Activated B cell treated with CpG ODN at 0.5 μM for 24 hours (primary cell): ENCODE results near the gene FAM53A. TPM values are rescaled to one million over a fixed set of nuclear protein-coding genes. Genes with fewer than 3 reads are reported as not detected.

Experiments
- ATAC-seq: fragments of 200-7000 bp; cut with Tn5 transposase; one replicate; pipeline ENCODE4 v1.10.0; 2021; ENCODE audit warnings: low read depth, mild to moderate bottlenecking, moderate library complexity
- CTCF ChIA-PET: fragments of 350-600 bp; sonication (Branson Sonifier 250); formaldehyde crosslinking; loops from one replicate; lab custom pipeline; 2021; ENCODE audit warnings: antibody characterized with exemption; lab: Charles Lee
- POLR2A ChIA-PET: fragments of 350-600 bp; sonication (Branson Sonifier 250); formaldehyde crosslinking; loops from one replicate; lab custom pipeline; 2021; ENCODE audit warnings: antibody characterized with exemption; lab: Charles Lee
- DNase-seq: peaks from one replicate; pipeline ENCODE4 v3.0.0; 2022
- H3K27ac Mint-ChIP-seq: one replicate; pipeline ENCODE4 v1.8.0; 2020; ENCODE audit warnings: mixed read lengths
- H3K27me3 Mint-ChIP-seq: one replicate; pipeline ENCODE4 v1.8.0; 2021; ENCODE audit warnings: mixed read lengths
- H3K36me3 Mint-ChIP-seq: one replicate; pipeline ENCODE4 v1.8.0; 2021; ENCODE audit warnings: low read depth, mixed read lengths
- H3K4me1 Mint-ChIP-seq: one replicate; pipeline ENCODE4 v1.8.0; 2021; ENCODE audit warnings: mixed read lengths
- H3K4me3 Mint-ChIP-seq: one replicate; pipeline ENCODE4 v1.8.0; 2020; ENCODE audit warnings: mild to moderate bottlenecking, mixed read lengths
- H3K9me3 Mint-ChIP-seq: one replicate; pipeline ENCODE4 v1.8.0; 2020; ENCODE audit warnings: mixed read lengths
- CTCF ChIP-seq: fragments of 200-600 bp; IDR thresholded peaks from one replicate; pipeline ENCODE4 v1.8.0; 2022; ENCODE audit warnings: antibody characterized with exemption, mild to moderate bottlenecking
- intact Hi-C: fragments of 100-400 bp; cut with micrococcal nuclease; formaldehyde crosslinking; loops from one replicate; pipeline ENCODE4 v1.15.1; 2024
- total RNA-seq: library from RNA; stranded (reverse); gene quantifications from 2 replicates; pipeline ENCODE4 v1.2.3, GENCODE V29; 2022

Gene FAM53A
- total RNA-seq, 1 donor from 2014 or later = 1.2 TPM

GRCh38 chr4:1720163-1720983 lies 36.3 kb upstream of the FAM53A start:
- CTCF ChIA-PET = interaction anchor here (0.8 to 4.1 kb wide), 3 partner anchors 8 to 28 kb away, joined by 3 to 28 read pairs (median 4); partner anchors contain the start of gene SLBP
- no peaks in the 10 kb centered on the region for H3K27me3 Mint-ChIP-seq
- intact Hi-C loops = loop anchor here (2.0 to 5.0 kb wide), 2 partner anchors 140 to 708 kb away; partner anchors contain the start of gene FGFRL1
- no peak for TF ChIP-seq CTCF
- H3K36me3 Mint-ChIP-seq = peaks cover 14% of the 10 kb centered on the region
- peak; percentile 6 for ATAC-seq
- POLR2A ChIA-PET = interaction anchor here (0.5 to 8.1 kb wide), 10 partner anchors 7 to 799 kb away, joined by 3 to 138 read pairs (median 3); partner anchors contain the start of genes LETM1 and SLBP
- peaks cover 69% of the 10 kb centered on the region for H3K4me1 Mint-ChIP-seq
- peak; percentile 50 for DNase-seq
- H3K27ac Mint-ChIP-seq = peak overlapping the region; percentile 87
- H3K4me3 Mint-ChIP-seq = peak overlapping the region; percentile 89
- no peaks in the 10 kb centered on the region for H3K9me3 Mint-ChIP-seq

GRCh38 chr4:1718095-1718850 lies 34.2 kb upstream of the FAM53A start:
- no peak for ATAC-seq
- ChIA-PET CTCF (interaction anchor here (4.1 kb wide), 1 partner anchor 24 kb away, joined by 28 read pairs; no protein-coding TSS in a partner anchor), POLR2A (no interaction called here)
- Mint-ChIP-seq H3K9me3 (no peaks in the 10 kb centered on the region), H3K4me1 (peaks cover 73% of the 10 kb centered on the region), H3K27ac (peak overlapping the region; percentile 41), H3K4me3 (peak overlapping the region; percentile 58), H3K27me3 (no peaks in the 10 kb centered on the region), H3K36me3 (peaks cover 16% of the 10 kb centered on the region)
- intact Hi-C loops = loop anchor here (10.0 kb wide), 1 partner anchor 1357 kb away; the partner anchor contains the start of genes HTT and HTT-AS
- DNase-seq = no peak
- no peak for TF ChIP-seq CTCF

GRCh38 chr4:1717129-1718094 lies 33.3 kb upstream of the FAM53A start:
- H3K9me3 Mint-ChIP-seq = no peaks in the 10 kb centered on the region
- H3K27me3 Mint-ChIP-seq = no peaks in the 10 kb centered on the region
- no peak overlapping the region for H3K4me3 Mint-ChIP-seq
- ChIA-PET POLR2A (no interaction called here), CTCF (interaction anchor here (4.1 kb wide), 1 partner anchor 24 kb away, joined by 28 read pairs; no protein-coding TSS in a partner anchor)
- intact Hi-C loops = loop anchor here (10.0 kb wide), 1 partner anchor 1357 kb away; the partner anchor contains the start of genes HTT and HTT-AS
- TF ChIP-seq CTCF = no peak
- no peak for ATAC-seq
- peaks cover 70% of the 10 kb centered on the region for H3K4me1 Mint-ChIP-seq
- DNase-seq = no peak
- peak overlapping the region; percentile 41 for H3K27ac Mint-ChIP-seq
- peaks cover 23% of the 10 kb centered on the region for H3K36me3 Mint-ChIP-seq

- H3K27ac Mint-ChIP-seq = peak overlapping the region; percentile 93
- H3K4me3 Mint-ChIP-seq = no peak overlapping the region
- no peaks in the 10 kb centered on the region for H3K27me3 Mint-ChIP-seq
- H3K36me3 Mint-ChIP-seq = peaks cover 25% of the 10 kb centered on the region
- CTCF ChIA-PET = no interaction called here
- no peak for ATAC-seq
- no peak for TF ChIP-seq CTCF
- peaks cover 65% of the 10 kb centered on the region for H3K4me1 Mint-ChIP-seq
- DNase-seq = no peak
- POLR2A ChIA-PET = no interaction called here
- intact Hi-C loops = loop anchor here (10.0 kb wide), 1 partner anchor 1358 kb away; the partner anchor contains the start of genes HTT and HTT-AS
- H3K9me3 Mint-ChIP-seq = no peaks in the 10 kb centered on the region
Observed at GRCh38 chr4:1716065-1716945, 32.2 kb upstream of the FAM53A start.
